H1 (cell line): ENCODE results near the gene UIMC1. TPM values are rescaled to one million over a fixed set of nuclear protein-coding genes. Genes with fewer than 3 reads are reported as not detected.

Experiments
- CTCF ChIA-PET: fragments of 300-600 bp; sonication (Branson Sonifier 250); formaldehyde crosslinking; loops from one replicate; lab custom pipeline; 2021; ENCODE audit not compliant: partially characterized antibody; lab: Charles Lee
- POLR2A ChIA-PET: fragments of 300-600 bp; sonication (Branson Sonifier 250); formaldehyde crosslinking; loops from one replicate; lab custom pipeline; 2021; ENCODE audit warnings: inconsistent platforms; ENCODE audit not compliant: partially characterized antibody; lab: Charles Lee
- DNase-seq, 2 experiments: peaks; one replicate each; pipeline versions ENCODE4 v3.0.0 to v3.0.0-alpha.2; 2010 to 2022; ENCODE audit warnings: low spot score in 2 of 2, low read depth in 1 of 2, mixed read lengths in 1 of 2
- FAIRE-seq: peaks from 2 replicates; lab custom pipeline; 2011; peaks lifted over from hg19 to GRCh38; lab: Jason Lieb, UNC
- H2AFZ ChIP-seq: 2 replicates; pipeline ENCODE4 v1.8.1; 2012; ENCODE audit warnings: low read length, inconsistent platforms
- H2AK5ac ChIP-seq: 2 replicates; pipeline ENCODE4 v1.6.1; 2013; ENCODE audit warnings: low read depth, low read length
- H2BK120ac ChIP-seq: replicated peaks from 2 replicates; pipeline ENCODE3; 2013; ENCODE audit warnings: low read depth, low read length, inconsistent platforms
- H2BK12ac ChIP-seq: 2 replicates; pipeline ENCODE4 v1.6.1; 2013; ENCODE audit warnings: low read depth, low read length
- H2BK15ac ChIP-seq: 2 replicates; pipeline ENCODE4 v1.6.1; 2013; ENCODE audit warnings: low read length
- H2BK20ac ChIP-seq: 2 replicates; pipeline ENCODE4 v1.6.1; 2013; ENCODE audit warnings: low read length
- H2BK5ac ChIP-seq: 2 replicates; pipeline ENCODE4 v1.6.1; 2013; ENCODE audit warnings: low read depth, low read length
- H3K14ac ChIP-seq: 2 replicates; pipeline ENCODE4 v1.6.1; 2013; ENCODE audit warnings: inconsistent platforms; ENCODE audit not compliant: insufficient read length
- H3K18ac ChIP-seq: 2 replicates; pipeline ENCODE4 v1.6.1; 2013; ENCODE audit warnings: low read length; ENCODE audit errors: extremely low read depth
- H3K23ac ChIP-seq: 2 replicates; pipeline ENCODE4 v1.6.1; 2013; ENCODE audit warnings: inconsistent platforms; ENCODE audit not compliant: insufficient read length
- H3K23me2 ChIP-seq: 2 replicates; pipeline ENCODE4 v1.6.1; 2013; ENCODE audit warnings: low read depth, low read length
- H3K27ac ChIP-seq: 2 replicates; pipeline ENCODE4 v1.6.1; 2011; ENCODE audit warnings: low read depth, low read length, inconsistent platforms
- H3K27me3 ChIP-seq, 4 experiments: replicated peaks in 1 of 4; 1 replicate in 1 of 4; 2 replicates in 3 of 4; pipeline versions ENCODE4 v1.6.1 to v1.8.1; 2011 to 2013; ENCODE audit warnings: low read length in 3 of 4, mild to moderate bottlenecking in 3 of 4, inconsistent platforms in 2 of 4, mixed read lengths in 2 of 4, moderate library complexity in 1 of 4; ENCODE audit not compliant: control insufficient read depth in 3 of 4, insufficient read depth in 3 of 4; ENCODE audit errors: extremely low read depth in 1 of 4
- H3K36me3 ChIP-seq, 4 experiments: 2 replicates each; pipeline versions ENCODE4 v1.6.1 to v1.8.1; 2011 to 2013; ENCODE audit warnings: mild to moderate bottlenecking in 4 of 4, low read length in 3 of 4, moderate library complexity in 2 of 4, control low read depth in 1 of 4, inconsistent platforms in 1 of 4; ENCODE audit not compliant: insufficient read depth in 4 of 4, control insufficient read depth in 2 of 4
- H3K4ac ChIP-seq: replicated peaks from 2 replicates; pipeline ENCODE3; 2013; ENCODE audit warnings: low read length, low read depth, mixed read lengths, inconsistent platforms; ENCODE audit not compliant: insufficient read length
- H3K4me1 ChIP-seq, 4 experiments: replicated peaks in 1 of 4; 1 replicate in 1 of 4; 2 replicates in 3 of 4; pipeline versions ENCODE4 v1.6.1 to v1.8.1; 2011 to 2013; ENCODE audit warnings: low read length in 3 of 4, inconsistent platforms in 2 of 4, mixed read lengths in 1 of 4; ENCODE audit not compliant: insufficient read depth in 4 of 4, control insufficient read depth in 3 of 4
- H3K4me2 ChIP-seq, 2 experiments: 2 replicates each; pipeline versions ENCODE4 v1.6.1 to v1.8.1; 2011 to 2013; ENCODE audit warnings: low read depth in 2 of 2, low read length in 2 of 2, control low read depth in 1 of 2, inconsistent platforms in 1 of 2, mild to moderate bottlenecking in 1 of 2; ENCODE audit not compliant: insufficient read depth in 1 of 2
- H3K4me3 ChIP-seq, 4 experiments: fragments of 200-600, 300-600 bp in 1 of 4; sonication (generic), shearing (Covaris generic), sonication (Bioruptor Twin) in 1 of 4; 2 replicates each; pipeline versions ENCODE4 v1.5.1 to v1.8.1; 2011 to 2016; ENCODE audit warnings: low read length in 4 of 4, low read depth in 3 of 4, control low read depth in 2 of 4, inconsistent platforms in 2 of 4, mild to moderate bottlenecking in 2 of 4, mixed read lengths in 1 of 4, moderate library complexity in 1 of 4; ENCODE audit not compliant: insufficient read depth in 2 of 4; ENCODE audit errors: extremely low read depth in 1 of 4
- H3K56ac ChIP-seq: replicated peaks from 2 replicates; pipeline ENCODE3; 2013; ENCODE audit warnings: low read depth, mild to moderate bottlenecking, mixed read lengths, low read length, inconsistent platforms; ENCODE audit not compliant: insufficient read length
- H3K79me1 ChIP-seq: 2 replicates; pipeline ENCODE4 v1.6.1; 2013; ENCODE audit warnings: low read depth, low read length, control low read depth
- H3K79me2 ChIP-seq, 2 experiments: 2 replicates each; pipeline versions ENCODE4 v1.6.1 to v1.8.1; 2012 to 2013; ENCODE audit warnings: low read length in 2 of 2, mild to moderate bottlenecking in 2 of 2, inconsistent platforms in 1 of 2; ENCODE audit not compliant: insufficient read depth in 2 of 2, control insufficient read depth in 1 of 2
- H3K9ac ChIP-seq, 4 experiments: replicated peaks in 1 of 4; 1 replicate in 1 of 4; 2 replicates in 3 of 4; pipeline versions ENCODE4 v1.6.1 to v1.8.1; 2011 to 2013; ENCODE audit warnings: low read depth in 3 of 4, low read length in 3 of 4, control low read depth in 2 of 4, mild to moderate bottlenecking in 2 of 4, moderate library complexity in 2 of 4, inconsistent platforms in 1 of 4; ENCODE audit errors: extremely low read depth in 1 of 4
- H3K9me3 ChIP-seq, 2 experiments: 2 replicates each; pipeline versions ENCODE4 v1.6.1 to v1.8.1; 2012 to 2013; ENCODE audit warnings: mild to moderate bottlenecking in 2 of 2, moderate library complexity in 2 of 2, control low read depth in 1 of 2, inconsistent platforms in 1 of 2, low read depth in 1 of 2, low read length in 1 of 2, mixed read lengths in 1 of 2; ENCODE audit not compliant: insufficient read depth in 2 of 2
- H4K20me1 ChIP-seq, 2 experiments: replicated peaks in 1 of 2; 2 replicates each; pipeline versions ENCODE3 to v1.8.1; 2011 to 2013; ENCODE audit warnings: inconsistent platforms in 2 of 2, low read length in 2 of 2, mild to moderate bottlenecking in 1 of 2; ENCODE audit not compliant: insufficient read depth in 2 of 2, control insufficient read depth in 1 of 2
- H4K5ac ChIP-seq: 2 replicates; pipeline ENCODE4 v1.6.1; 2013; ENCODE audit warnings: low read length, low read depth, mixed read lengths, inconsistent platforms; ENCODE audit not compliant: insufficient read length
- H4K8ac ChIP-seq: 2 replicates; pipeline ENCODE4 v1.8.0; 2013; ENCODE audit warnings: mild to moderate bottlenecking, moderate library complexity, low read length, inconsistent platforms; ENCODE audit not compliant: insufficient read depth; ENCODE audit errors: extremely low read depth
- H4K91ac ChIP-seq: replicated peaks from 2 replicates; pipeline ENCODE3; 2013; ENCODE audit warnings: low read length, mixed read lengths, inconsistent platforms; ENCODE audit not compliant: insufficient read length
- CBX5 ChIP-seq: fragments of 300-800, 300-1000 bp; sonication (generic); IDR thresholded peaks from 2 replicates; pipeline ENCODE4 v1.7.1; 2016; ENCODE audit warnings: antibody characterized with exemption, low read length, low read depth
- CREB1 ChIP-seq: IDR thresholded peaks from 2 replicates; pipeline ENCODE4 v1.6.1; 2012; ENCODE audit warnings: inconsistent platforms
- CTBP2 ChIP-seq: IDR thresholded peaks from 2 replicates; pipeline ENCODE4 v1.7.0; 2011; ENCODE audit warnings: borderline replicate concordance, mild to moderate bottlenecking, moderate library complexity, mixed read lengths, low read length; ENCODE audit not compliant: insufficient read depth, insufficient read length
- FOSL1 ChIP-seq: IDR thresholded peaks from 2 replicates; pipeline ENCODE4 v1.6.1; 2011; ENCODE audit warnings: mild to moderate bottlenecking, low read depth, low read length, moderate library complexity; ENCODE audit not compliant: insufficient read depth
- JUN ChIP-seq: IDR thresholded peaks from 2 replicates; pipeline ENCODE4 v1.6.1; 2011; ENCODE audit warnings: low read depth, mild to moderate bottlenecking, improper control_type of control experiment, low read length
- MAFK ChIP-seq: IDR thresholded peaks from 2 replicates; pipeline ENCODE4 v1.6.1; 2012; ENCODE audit warnings: low read depth, mild to moderate bottlenecking, improper control_type of control experiment, low read length
- PHF8 ChIP-seq: fragments of 200-600 bp; sonication (generic); conservative IDR thresholded peaks from 2 replicates; pipeline ENCODE4 v1.7.1; 2012; ENCODE audit warnings: low read depth, mild to moderate bottlenecking, inconsistent platforms, low read length, moderate library complexity
- TCF12 ChIP-seq: IDR thresholded peaks from 2 replicates; pipeline ENCODE4 v1.6.1; 2011; ENCODE audit warnings: low read depth, mild to moderate bottlenecking, low read length
- WGBS, 2 experiments: shearing (Covaris generic) in 1 of 2; methylation state at CpG; one replicate each; pipeline versions ENCODE4 v1.1.6 to v1.1.7; 2013 to 2015; ENCODE audit warnings: low lambda C conversion rate in 2 of 2, mixed read lengths in 2 of 2, inconsistent platforms in 1 of 2, low coverage in 1 of 2, missing lambda C conversion rate in 1 of 2; ENCODE audit not compliant: insufficient replicate concordance in 2 of 2, insufficient coverage in 1 of 2, insufficient read length in 1 of 2; ENCODE audit errors: extremely low coverage in 1 of 2, missing lambda C conversion rate in 1 of 2; 5-methylcytosine and 5-hydroxymethylcytosine counted together
- polyA plus RNA-seq, 7 experiments: library from polyadenylated mRNA; depleted of rRNA in 3 of 7; stranded (reverse) in 5 of 7; unstranded in 2 of 7; fragments of >200 nt in 5 of 7; fragments of 200-250 nt in 2 of 7; gene quantifications; 1 replicate in 5 of 7; 2 replicates in 1 of 7; 4 replicates in 1 of 7; pipeline versions ENCODE4 v1.2.1 to v1.2.3, GENCODE V29; 2011 to 2013; ENCODE audit warnings: missing spikeins in 2 of 7, mixed read lengths in 2 of 7
- total RNA-seq: library from RNA; stranded (reverse); fragmentation: NEBNext Ultra II Directional; extraction: Animal tissue kit (Norgen Biotek cat#: 25700); gene quantifications from 2 replicates; pipeline ENCODE4 v1.2.1, GENCODE V29; 2021
- TF ChIP-seq, protein P1 (sequence below): IDR thresholded peaks from 2 replicates; pipeline ENCODE4 v1.6.1; 2011; ENCODE audit warnings: low read depth, mild to moderate bottlenecking, low read length; ENCODE audit not compliant: insufficient read depth

UIMC1 gene
- total and polyA plus RNA-seq, 2 of the 8 experiments (the other 6 are each of a cell fraction or from before 2014, with no cell fraction given) = 12.8 to 43.7 TPM

- peaks cover 0 to 4% (median 1%) of the 10 kb centered on the region in 4 experiments; a peak in 3 of 7 replicates for H3K4me1 ChIP-seq
- FAIRE-seq (no peak), DNase-seq (no peak)
- no peaks in the 10 kb centered on the region for H3K27me3 ChIP-seq
- H3K18ac ChIP-seq = no peak overlapping the region
- POLR2A ChIA-PET = interaction anchor here (1.6 kb wide), 1 partner anchor 17 kb away, joined by 4 read pairs; no protein-coding TSS in a partner anchor
- H2BK15ac ChIP-seq = no peak overlapping the region
- no peaks in the 10 kb centered on the region for H3K9me3 ChIP-seq
- CTCF ChIA-PET = interaction anchor here (0.7 to 5.4 kb wide), 2 partner anchors 10 to 373 kb away, joined by 3 to 34 read pairs; no protein-coding TSS in a partner anchor
- H3K27ac ChIP-seq = no peak overlapping the region
- no peak overlapping the region for H4K5ac ChIP-seq
- H3K14ac ChIP-seq = no peak overlapping the region
- H3K23me2 ChIP-seq = no peaks in the 10 kb centered on the region
- no peaks in the 10 kb centered on the region for H4K20me1 ChIP-seq
- no peaks in the 10 kb centered on the region for H3K79me2 ChIP-seq
- H4K8ac ChIP-seq = no peak overlapping the region
- TF ChIP-seq JUN (no peak), MAFK (no peak), FOSL1 (no peak), CREB1 (no peak), CBX5 (no peak), CTBP2 (no peak), PHF8 (no peak), TCF12 (no peak)
- TF ChIP-seq, protein P1, sequence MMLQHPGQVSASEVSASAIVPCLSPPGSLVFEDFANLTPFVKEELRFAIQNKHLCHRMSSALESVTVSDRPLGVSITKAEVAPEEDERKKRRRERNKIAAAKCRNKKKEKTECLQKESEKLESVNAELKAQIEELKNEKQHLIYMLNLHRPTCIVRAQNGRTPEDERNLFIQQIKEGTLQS = no peak
- no peak overlapping the region for H2BK20ac ChIP-seq
- no peak overlapping the region for H3K4me3 ChIP-seq
- H2BK120ac ChIP-seq = no peak overlapping the region
- H3K23ac ChIP-seq = no peak overlapping the region
- H3K4me2 ChIP-seq = no peak overlapping the region
- peak overlapping the region; percentile 42 for H4K91ac ChIP-seq
- H3K4ac ChIP-seq = no peak overlapping the region
- 0 out of 2 replicates have a peak overlapping the region, but pooled peaks have one; percentile 75 for H2BK12ac ChIP-seq
- H3K79me1 ChIP-seq = no peaks in the 10 kb centered on the region
- no peak overlapping the region for H3K9ac ChIP-seq
- no peak overlapping the region for H2AK5ac ChIP-seq
- peak overlapping the region; percentile 66; the same call in 1 of the 2 replicates for H2BK5ac ChIP-seq
- WGBS, 2 experiments = 93% methylated on average over 25 of the region's 26 CpGs; no CpG with 5 or more reads in 1 of the 2 experiments
- no peak overlapping the region for H2AFZ ChIP-seq
- no peak overlapping the region for H3K56ac ChIP-seq
- H3K36me3 ChIP-seq = no peaks in the 10 kb centered on the region
Measured at GRCh38 chr5:176880366-176881020, 126.1 kb downstream of the UIMC1 start.
